AG10803 (cell line): Measurements from ENCODE around the gene KIF22.
A peak's percentile ranks its signal among the peaks of the same experiment; 100 is the strongest.

Experiments used
- DNase-seq: peaks from one replicate; pipeline ENCODE4 v3.0.0; 2010; ENCODE audit warnings: low read depth
- H3K4me3 ChIP-seq: 2 replicates; pipeline ENCODE4 v1.5.1; 2011; ENCODE audit warnings: mild to moderate bottlenecking, low read length, control low read depth
- TF ChIP-seq, protein P1 (sequence below): conservative IDR thresholded peaks from 2 replicates; pipeline ENCODE4 v1.5.1; 2011; ENCODE audit warnings: mild to moderate bottlenecking, low read length, control low read depth, inconsistent platforms

The KIF22 gene

DNA sequence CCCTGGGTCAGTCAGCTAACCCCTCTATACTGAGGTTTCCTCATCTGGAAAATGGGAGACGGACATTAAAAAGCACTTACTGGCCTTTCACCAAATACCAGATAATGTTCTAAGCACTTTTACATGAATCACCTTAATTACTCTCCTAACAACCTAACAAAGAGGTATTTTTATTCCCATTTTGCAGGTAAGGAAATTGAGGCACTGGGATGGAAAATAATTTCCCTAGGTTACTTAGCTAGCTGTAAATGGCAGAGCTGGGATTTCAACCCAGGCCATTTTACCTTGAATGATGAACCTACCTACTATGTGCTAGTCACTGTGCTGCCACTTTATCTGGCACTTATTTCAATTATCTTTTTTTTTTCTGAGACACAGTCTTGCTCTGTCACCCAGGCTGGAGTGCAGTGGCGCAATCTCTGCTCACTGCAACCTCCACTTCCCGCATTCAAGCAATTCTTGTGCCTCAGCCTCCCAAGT is 3.7 kb downstream of the KIF22 start:
- no peak for DNase-seq
- TF ChIP-seq, protein P1, sequence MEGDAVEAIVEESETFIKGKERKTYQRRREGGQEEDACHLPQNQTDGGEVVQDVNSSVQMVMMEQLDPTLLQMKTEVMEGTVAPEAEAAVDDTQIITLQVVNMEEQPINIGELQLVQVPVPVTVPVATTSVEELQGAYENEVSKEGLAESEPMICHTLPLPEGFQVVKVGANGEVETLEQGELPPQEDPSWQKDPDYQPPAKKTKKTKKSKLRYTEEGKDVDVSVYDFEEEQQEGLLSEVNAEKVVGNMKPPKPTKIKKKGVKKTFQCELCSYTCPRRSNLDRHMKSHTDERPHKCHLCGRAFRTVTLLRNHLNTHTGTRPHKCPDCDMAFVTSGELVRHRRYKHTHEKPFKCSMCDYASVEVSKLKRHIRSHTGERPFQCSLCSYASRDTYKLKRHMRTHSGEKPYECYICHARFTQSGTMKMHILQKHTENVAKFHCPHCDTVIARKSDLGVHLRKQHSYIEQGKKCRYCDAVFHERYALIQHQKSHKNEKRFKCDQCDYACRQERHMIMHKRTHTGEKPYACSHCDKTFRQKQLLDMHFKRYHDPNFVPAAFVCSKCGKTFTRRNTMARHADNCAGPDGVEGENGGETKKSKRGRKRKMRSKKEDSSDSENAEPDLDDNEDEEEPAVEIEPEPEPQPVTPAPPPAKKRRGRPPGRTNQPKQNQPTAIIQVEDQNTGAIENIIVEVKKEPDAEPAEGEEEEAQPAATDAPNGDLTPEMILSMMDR = no peak
- H3K4me3 ChIP-seq = no peak overlapping the region

DNA sequence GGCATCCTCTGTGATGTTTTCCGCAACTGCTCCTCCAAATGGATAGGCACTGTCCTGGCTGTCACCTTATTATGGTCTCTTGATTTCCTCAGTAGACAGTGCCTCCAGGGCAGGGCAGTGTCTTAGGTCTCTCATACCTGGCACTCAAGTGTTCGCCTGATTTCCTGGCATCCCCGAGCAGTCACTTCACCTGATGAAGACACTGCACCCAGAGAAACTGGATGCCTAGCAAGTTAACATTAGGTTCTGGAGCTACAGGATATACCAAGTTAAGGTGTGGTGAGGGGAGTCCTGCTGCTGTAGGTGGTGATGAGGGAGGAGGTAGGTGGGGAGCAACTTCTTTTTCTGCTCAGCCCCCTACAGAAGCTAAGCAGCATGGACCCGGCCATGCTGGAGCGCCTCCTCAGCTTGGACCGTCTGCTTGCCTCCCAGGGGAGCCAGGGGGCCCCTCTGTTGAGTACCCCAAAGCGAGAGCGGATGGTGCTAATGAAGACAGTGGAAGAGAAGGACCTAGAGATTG is 11.9 kb downstream of the KIF22 start:
- TF ChIP-seq, protein P1 = no peak
- H3K4me3 ChIP-seq = no peak overlapping the region
- DNase-seq = no peak

DNA sequence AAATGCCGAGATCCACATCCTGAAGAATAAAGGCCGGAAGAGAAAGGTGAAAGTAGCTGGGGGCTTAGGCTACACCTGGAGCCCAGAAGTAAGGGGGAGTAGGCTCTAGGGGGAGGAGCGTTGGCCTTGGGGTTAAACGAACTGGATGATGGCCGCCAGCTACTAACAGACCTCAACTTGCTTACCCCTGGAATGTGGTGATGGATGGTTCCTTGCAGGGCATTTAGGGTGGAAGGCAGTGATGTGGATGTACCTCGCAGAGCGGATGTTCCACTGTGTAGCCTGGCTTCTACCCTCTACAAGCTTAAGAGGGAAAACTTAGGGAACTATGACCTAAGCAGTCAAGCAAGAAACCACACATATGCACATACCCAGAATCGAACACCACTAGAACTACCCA is 13.5 kb downstream of the KIF22 start:
- TF ChIP-seq, protein P1 = no peak
- no peak overlapping the region for H3K4me3 ChIP-seq
- no peak for DNase-seq

DNA sequence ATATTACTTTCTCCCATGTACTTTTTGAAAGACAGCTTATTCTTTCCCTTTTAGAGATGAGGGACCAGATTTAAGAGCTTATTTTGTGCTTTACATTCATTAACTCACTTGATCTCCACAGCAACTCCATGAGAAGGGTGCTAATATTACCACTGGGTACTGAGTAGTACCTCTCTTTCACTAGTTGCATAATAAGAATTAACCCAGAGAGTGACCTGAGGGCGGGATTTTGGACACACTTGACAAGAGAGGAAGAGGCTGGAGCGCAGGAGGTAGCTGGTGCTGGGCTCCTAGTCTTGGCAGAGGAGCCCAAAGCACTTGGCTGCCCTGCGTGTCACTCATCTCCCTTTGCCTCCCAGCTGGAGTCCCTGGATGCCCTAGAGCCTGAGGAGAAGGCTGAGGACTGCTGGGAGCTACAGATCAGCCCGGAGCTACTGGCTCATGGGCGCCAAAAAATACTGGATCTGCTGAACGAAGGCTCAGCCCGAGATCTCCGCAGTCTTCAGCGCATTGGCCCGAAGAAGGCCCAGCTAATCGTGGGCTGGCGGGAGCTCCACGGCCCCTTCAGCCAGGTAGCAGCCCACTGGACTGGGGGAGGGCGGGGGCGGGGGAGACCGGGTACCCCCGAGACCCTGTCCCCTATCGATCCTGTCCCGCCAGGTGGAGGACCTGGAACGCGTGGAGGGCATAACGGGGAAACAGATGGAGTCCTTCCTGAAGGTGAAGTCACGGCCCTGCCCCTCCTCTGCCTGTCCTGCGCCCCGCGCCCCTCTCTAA is 14.1 kb downstream of the KIF22 start:
- H3K4me3 ChIP-seq = peak overlapping the region; percentile 94
- DNase-seq = peak; percentile 55
- TF ChIP-seq, protein P1 = no peak

DNA sequence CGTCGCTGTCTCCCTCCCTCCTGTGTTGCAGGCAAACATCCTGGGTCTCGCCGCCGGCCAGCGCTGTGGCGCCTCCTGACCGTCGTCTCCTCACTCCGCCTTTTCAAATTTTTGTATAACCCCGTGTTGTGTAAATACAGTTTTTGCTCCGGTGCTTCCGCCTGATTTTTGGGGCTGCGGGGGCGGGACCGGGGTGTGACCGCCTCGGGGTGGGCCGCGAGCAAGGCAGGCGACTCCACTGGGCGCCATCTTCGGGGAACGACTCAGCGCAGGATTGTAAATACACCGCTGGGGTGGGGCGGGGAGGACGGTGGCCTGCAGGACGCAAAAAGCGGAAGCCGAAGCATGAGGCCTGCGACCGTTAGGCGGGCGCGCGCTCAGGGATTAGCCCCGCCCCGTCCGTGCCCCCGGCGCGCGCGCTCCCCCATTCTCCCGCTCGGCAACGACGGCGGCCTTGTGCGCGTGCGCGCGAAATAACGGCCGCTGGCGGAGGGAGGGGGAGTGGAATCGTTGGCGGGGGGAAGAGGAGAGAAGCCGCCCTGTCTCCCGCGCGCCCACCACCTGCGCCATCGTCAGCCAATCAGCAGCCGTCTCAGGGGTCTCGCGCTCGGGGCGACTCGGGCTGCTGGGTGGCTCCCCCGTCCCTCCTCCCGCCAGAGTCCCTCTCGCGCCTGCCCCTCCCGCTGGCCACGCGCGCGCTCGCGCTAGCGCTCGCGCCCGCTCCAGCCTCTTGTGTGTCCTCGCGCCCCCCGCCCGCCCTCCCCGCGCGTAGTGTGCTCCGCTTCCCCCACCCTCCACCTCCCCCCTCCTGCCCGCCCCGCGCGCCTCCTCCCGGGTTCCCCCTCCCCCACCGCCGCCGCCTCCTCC is 14.9 kb downstream of the KIF22 start:
- peak overlapping the region; percentile 94 for H3K4me3 ChIP-seq
- TF ChIP-seq, protein P1 = no peak; the same call in 1 of the 2 replicates
- DNase-seq = peak; percentile 98

DNA sequence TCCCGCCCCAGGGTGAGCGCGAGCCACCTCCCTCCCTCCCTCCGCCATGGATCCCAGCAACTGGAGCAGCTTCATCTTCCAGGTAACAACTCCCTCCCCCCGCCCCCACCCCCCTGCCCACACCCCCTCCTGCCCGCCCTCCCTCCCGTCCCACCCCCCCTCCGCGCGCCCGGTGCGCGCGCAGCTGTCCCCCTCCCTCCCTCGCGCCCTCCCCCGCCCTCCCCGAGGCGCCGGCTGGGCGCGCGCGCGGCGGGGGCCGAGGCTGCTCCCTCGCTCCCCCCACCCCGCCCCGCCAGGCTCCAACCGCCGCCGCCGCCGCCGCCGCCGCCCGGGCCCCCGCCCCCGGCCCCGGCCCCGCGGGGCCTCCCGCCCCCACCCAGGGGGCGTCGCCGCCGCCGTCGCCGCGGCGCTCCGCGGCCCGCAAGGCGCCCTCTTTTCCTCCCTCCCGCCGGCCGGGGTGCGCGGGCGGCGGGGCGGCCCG is 15.6 kb downstream of the KIF22 start, which contains the start of gene MAZ:
Gene MAZ, plus strand, starts transcription at position 431 of the 481 bp plus-strand sequence. CDS start 173 bp downstream, outside the sequence.
- DNase-seq = no peak
- TF ChIP-seq, protein P1 = no peak

More for the DNA sequence above, 15.6 kb downstream of the KIF22 start, which contains the start of gene MAZ:
- H3K4me3 ChIP-seq = peak within 1 kb of the TSS; percentile 94
